ENCODE measurements around the gene ATP6V0D1.

Gene ATP6V0D1

GRCh38 chr16:67445913-67446907, 34.7 kb downstream of the ATP6V0D1 start:
- DNase-seq (ENCODE audit: low read depth in 1 of 2, low spot score in 1 of 2) = no peak

- DNase-seq (ENCODE audit: low read depth in 1 of 2, low spot score in 1 of 2) = no peak
Observed at GRCh38 chr16:67445441-67445912, 35.5 kb downstream of the ATP6V0D1 start.

GRCh38 chr16:67445126-67445426, 35.9 kb downstream of the ATP6V0D1 start:
- no peak for DNase-seq (ENCODE audit: low read depth in 1 of 2, low spot score in 1 of 2)

- DNase-seq (ENCODE audit: low read depth in 1 of 2, low spot score in 1 of 2) = no peak
Observed at GRCh38 chr16:67444259-67445125, 36.5 kb downstream of the ATP6V0D1 start.

GRCh38 chr16:67443265-67443664, 37.7 kb downstream of the ATP6V0D1 start:
- DNase-seq (ENCODE audit: low read depth in 1 of 2, low spot score in 1 of 2) = no peak

GRCh38 chr16:67442581-67443255, 38.2 kb downstream of the ATP6V0D1 start:
- no peak for DNase-seq (ENCODE audit: low read depth in 1 of 2, low spot score in 1 of 2)

GRCh38 chr16:67441907-67442306, 39.0 kb downstream of the ATP6V0D1 start:
- DNase-seq (ENCODE audit: low read depth in 1 of 2, low spot score in 1 of 2) = no peak

- no peak for DNase-seq (ENCODE audit: low read depth in 1 of 2, low spot score in 1 of 2)
Observed at GRCh38 chr16:67441271-67441753, 39.6 kb downstream of the ATP6V0D1 start.

GRCh38 chr16:67438824-67439393, 42.0 kb downstream of the ATP6V0D1 start:
- no peak for DNase-seq (ENCODE audit: low read depth in 1 of 2, low spot score in 1 of 2)

GRCh38 chr16:67438098-67438791, 42.7 kb downstream of the ATP6V0D1 start:
- DNase-seq (ENCODE audit: low read depth in 1 of 2, low spot score in 1 of 2) = no peak

GRCh38 chr16:67437513-67437912, 43.4 kb downstream of the ATP6V0D1 start:
- no peak for DNase-seq (ENCODE audit: low read depth in 1 of 2, low spot score in 1 of 2)

- no peak for DNase-seq (ENCODE audit: low read depth in 1 of 2, low spot score in 1 of 2)
Observed at GRCh38 chr16:67436640-67437193, 44.2 kb downstream of the ATP6V0D1 start.

- DNase-seq (ENCODE audit: low read depth in 1 of 2, low spot score in 1 of 2) = no peak
Observed at GRCh38 chr16:67435758-67436164, 45.2 kb downstream of the ATP6V0D1 start.

- no peak for DNase-seq (ENCODE audit: low read depth in 1 of 2, low spot score in 1 of 2)
Observed at GRCh38 chr16:67433131-67433719, 47.7 kb downstream of the ATP6V0D1 start.

- DNase-seq (ENCODE audit: low read depth in 1 of 2, low spot score in 1 of 2) = no peak
Observed at GRCh38 chr16:67432506-67432890, 48.5 kb downstream of the ATP6V0D1 start.

GRCh38 chr16:67431775-67432505, 49.0 kb downstream of the ATP6V0D1 start:
- DNase-seq (ENCODE audit: low read depth in 1 of 2, low spot score in 1 of 2) = no peak

- DNase-seq (ENCODE audit: low read depth in 1 of 2, low spot score in 1 of 2) = no peak
Observed at GRCh38 chr16:67430977-67431774, 49.8 kb downstream of the ATP6V0D1 start, which contains the start of gene HSD11B2. HSD11B2 (plus strand) TSS chr16:67431121; CDS start chr16:67431249, 128 bp downstream.

GRCh38 chr16:67430504-67430976, 50.4 kb downstream of the ATP6V0D1 start:
- DNase-seq (ENCODE audit: low read depth in 1 of 2, low spot score in 1 of 2) = peak in 1 of 2 donors; percentile 25

All from stimulated activated CD4-positive, alpha-beta T cell treated with anti-CD3 and anti-CD28 coated beads, Interleukin-15, amount 100 ng/mL, for 1 hour (primary cell).